ENCODE results near the gene TBCK. TPM values are rescaled to one million over a fixed set of nuclear protein-coding genes. Genes with fewer than 3 reads are reported as not detected.

TBCK gene
- total RNA-seq, 1 donor from 2014 or later, result 81.4 TPM

GRCh38 chr4:106344647-106344970 lies 28.6 kb upstream of the TBCK start:
- H3K4me1 Mint-ChIP-seq (ENCODE audit: low read depth, unreplicated experiment), result peaks cover 7% of the 10 kb centered on the region
- H3K27ac Mint-ChIP-seq (ENCODE audit: unreplicated experiment), result no peak overlapping the region
- TF ChIP-seq CTCF (IDR thresholded peaks at IDR 0.05; ENCODE audit: partially characterized antibody, unreplicated experiment), result no peak
- H3K36me3 Mint-ChIP-seq (ENCODE audit: unreplicated experiment), result peaks cover 5% of the 10 kb centered on the region
- no peaks in the 10 kb centered on the region for H3K27me3 Mint-ChIP-seq (ENCODE audit: unreplicated experiment)
- no peak overlapping the region for H3K4me3 Mint-ChIP-seq (ENCODE audit: unreplicated experiment)
- H3K9me3 Mint-ChIP-seq (ENCODE audit: unreplicated experiment), result peaks cover 1% of the 10 kb centered on the region
- DNase-seq, result no peak

DNA sequence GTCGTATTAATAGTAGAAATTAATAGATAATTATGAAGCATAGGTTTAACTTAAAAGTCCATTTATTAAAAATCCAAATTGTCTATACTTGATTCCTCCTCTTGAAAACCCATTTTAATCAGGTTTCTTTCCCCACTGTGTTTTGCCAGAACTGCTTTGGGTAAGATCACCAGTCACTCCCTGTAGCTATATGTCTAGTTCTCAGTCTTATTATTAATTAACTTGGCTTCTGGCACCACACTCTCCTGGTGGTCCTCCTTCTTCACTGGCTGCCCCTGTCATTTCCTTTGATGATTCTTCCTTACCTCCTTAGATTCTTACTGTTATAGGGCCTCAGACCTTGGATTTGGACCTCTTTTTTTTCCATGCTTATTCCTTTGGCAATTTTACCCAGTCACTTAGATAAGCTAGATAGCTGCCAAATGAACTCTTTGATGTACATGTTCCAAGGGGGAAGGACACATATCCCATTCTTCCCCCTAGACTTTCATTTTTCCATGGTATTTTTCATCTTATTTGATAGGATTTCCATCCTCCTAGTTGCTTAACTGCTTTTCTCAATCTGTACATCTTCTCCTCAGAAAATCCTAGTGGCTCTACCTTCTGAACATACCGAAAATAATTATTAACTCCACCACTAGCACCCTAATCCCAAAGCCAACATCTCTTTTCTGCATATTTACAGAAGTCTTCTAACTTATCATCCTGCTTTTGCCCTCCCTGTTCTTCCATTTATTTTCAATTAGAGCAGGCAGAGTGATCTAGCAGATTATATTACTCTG lies 28.0 kb upstream of the TBCK start:
- no peak for TF ChIP-seq CTCF (IDR thresholded peaks at IDR 0.05; ENCODE audit: partially characterized antibody, unreplicated experiment)
- Mint-ChIP-seq H3K36me3 (ENCODE audit: unreplicated experiment) (peaks cover 5% of the 10 kb centered on the region), H3K27ac (ENCODE audit: unreplicated experiment) (no peak overlapping the region), H3K4me3 (ENCODE audit: unreplicated experiment) (no peak overlapping the region), H3K9me3 (ENCODE audit: unreplicated experiment) (peaks cover 6% of the 10 kb centered on the region), H3K4me1 (ENCODE audit: low read depth, unreplicated experiment) (peaks cover 13% of the 10 kb centered on the region), H3K27me3 (ENCODE audit: unreplicated experiment) (peaks cover 3% of the 10 kb centered on the region)
- no peak for DNase-seq

GRCh38 chr4:106340774-106341173 lies 24.8 kb upstream of the TBCK start:
- H3K36me3 Mint-ChIP-seq (ENCODE audit: unreplicated experiment), result peaks cover 16% of the 10 kb centered on the region
- peaks cover 12% of the 10 kb centered on the region for H3K4me1 Mint-ChIP-seq (ENCODE audit: low read depth, unreplicated experiment)
- TF ChIP-seq CTCF (IDR thresholded peaks at IDR 0.05; ENCODE audit: partially characterized antibody, unreplicated experiment), result no peak
- no peak for DNase-seq
- H3K27ac Mint-ChIP-seq (ENCODE audit: unreplicated experiment), result peak overlapping the region; percentile 39
- H3K4me3 Mint-ChIP-seq (ENCODE audit: unreplicated experiment), result no peak overlapping the region
- peaks cover 6% of the 10 kb centered on the region for H3K9me3 Mint-ChIP-seq (ENCODE audit: unreplicated experiment)
- peaks cover 3% of the 10 kb centered on the region for H3K27me3 Mint-ChIP-seq (ENCODE audit: unreplicated experiment)

- peaks cover 13% of the 10 kb centered on the region for H3K4me1 Mint-ChIP-seq (ENCODE audit: low read depth, unreplicated experiment)
- H3K9me3 Mint-ChIP-seq (ENCODE audit: unreplicated experiment), result peaks cover 6% of the 10 kb centered on the region
- no peak for TF ChIP-seq CTCF (IDR thresholded peaks at IDR 0.05; ENCODE audit: partially characterized antibody, unreplicated experiment)
- DNase-seq, result peak; percentile 36
- peak overlapping the region; percentile 94 for H3K27ac Mint-ChIP-seq (ENCODE audit: unreplicated experiment)
- peaks cover 16% of the 10 kb centered on the region for H3K36me3 Mint-ChIP-seq (ENCODE audit: unreplicated experiment)
- peak overlapping the region; percentile 10 for H3K4me3 Mint-ChIP-seq (ENCODE audit: unreplicated experiment)
- peaks cover 3% of the 10 kb centered on the region for H3K27me3 Mint-ChIP-seq (ENCODE audit: unreplicated experiment)
Observed at GRCh38 chr4:106339431-106339830, 23.4 kb upstream of the TBCK start.

DNA sequence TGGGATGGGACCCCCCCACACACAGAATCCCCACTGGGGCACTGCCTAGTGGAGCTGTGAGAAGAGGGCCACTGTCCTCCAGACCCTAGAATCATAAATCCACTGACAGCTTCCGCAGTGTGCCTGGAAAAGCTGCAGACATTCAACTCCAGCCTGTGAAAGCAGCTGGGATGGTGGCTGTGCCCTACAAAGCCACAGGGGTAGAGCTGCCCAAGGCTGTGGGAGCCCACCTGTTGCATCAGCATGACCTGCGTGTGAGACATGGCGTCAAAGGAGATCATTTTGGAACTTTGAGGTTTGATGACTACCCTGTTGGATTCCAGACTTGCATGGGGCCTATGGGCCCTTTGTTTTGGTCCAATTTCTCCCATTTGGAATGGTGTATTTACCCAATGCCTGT lies 22.7 kb upstream of the TBCK start:
- no peak for TF ChIP-seq CTCF (IDR thresholded peaks at IDR 0.05; ENCODE audit: partially characterized antibody, unreplicated experiment)
- peaks cover 10% of the 10 kb centered on the region for H3K4me1 Mint-ChIP-seq (ENCODE audit: low read depth, unreplicated experiment)
- DNase-seq, result no peak
- peaks cover 16% of the 10 kb centered on the region for H3K36me3 Mint-ChIP-seq (ENCODE audit: unreplicated experiment)
- no peak overlapping the region for H3K4me3 Mint-ChIP-seq (ENCODE audit: unreplicated experiment)
- peaks cover 6% of the 10 kb centered on the region for H3K9me3 Mint-ChIP-seq (ENCODE audit: unreplicated experiment)
- no peak overlapping the region for H3K27ac Mint-ChIP-seq (ENCODE audit: unreplicated experiment)
- H3K27me3 Mint-ChIP-seq (ENCODE audit: unreplicated experiment), result peaks cover 3% of the 10 kb centered on the region

All from glutamatergic neuron (in vitro differentiated cells).